Left hindlimb (tissue), 1 donor: ENCODE data around the gene LPAR2.

Source experiments
- DNase-seq: peaks from one replicate; pipeline ENCODE4 v3.0.0-alpha.2; 2018

Gene LPAR2

DNA sequence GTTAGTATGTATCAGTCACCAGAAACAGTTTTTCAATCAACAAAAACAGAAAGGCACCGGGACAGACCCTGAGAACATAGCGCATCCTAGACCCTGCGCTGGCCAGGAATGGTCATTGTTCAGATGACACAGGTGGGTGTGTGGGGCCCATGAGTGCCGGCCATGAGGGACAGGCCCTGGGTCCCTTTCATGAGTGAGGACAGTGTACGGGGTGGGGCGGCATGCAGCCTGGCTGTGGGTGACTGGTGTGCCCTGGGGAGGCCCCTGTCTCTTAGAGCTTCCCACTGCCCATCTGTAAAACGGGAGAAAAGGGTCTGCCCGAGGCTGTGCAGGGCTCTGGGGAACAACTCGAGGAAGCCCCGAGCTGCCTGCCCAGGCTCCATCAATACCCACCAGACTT, 35.3 kb downstream of the LPAR2 start:
- DNase-seq, result no peak

DNA sequence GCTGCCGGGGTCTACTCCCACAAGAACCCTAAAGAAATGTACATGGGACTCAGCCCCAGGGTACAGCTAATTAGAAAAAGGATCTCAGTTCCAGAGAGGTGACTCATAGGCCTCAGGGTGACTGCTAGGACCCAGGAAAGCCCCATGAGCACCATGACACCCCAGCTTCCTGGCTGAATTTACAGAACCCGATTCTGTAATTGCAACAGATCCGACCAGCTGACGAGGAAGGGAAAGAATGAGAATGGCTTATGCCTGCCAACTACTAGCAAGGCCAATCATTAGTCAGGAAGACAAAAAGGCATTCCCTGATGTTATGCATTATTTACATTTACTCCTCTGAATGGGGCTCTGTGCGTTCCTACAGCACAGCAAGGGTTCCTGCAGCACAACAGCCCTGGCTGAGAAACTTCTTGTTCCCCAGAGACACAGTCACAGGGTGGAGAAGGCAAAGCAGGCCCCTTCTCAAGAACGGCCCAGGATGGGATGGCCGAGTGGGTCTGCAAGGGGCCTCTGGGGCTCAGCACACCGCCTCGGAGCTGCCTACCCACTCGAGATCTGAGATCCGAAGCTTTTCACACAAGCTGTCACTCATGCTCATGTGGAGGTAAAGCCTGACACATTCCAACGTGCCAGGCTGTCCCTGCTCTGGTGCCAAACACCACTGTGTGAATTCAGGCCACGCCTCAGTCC, 36.7 kb downstream of the LPAR2 start:
- DNase-seq, result peak; percentile 60

DNA sequence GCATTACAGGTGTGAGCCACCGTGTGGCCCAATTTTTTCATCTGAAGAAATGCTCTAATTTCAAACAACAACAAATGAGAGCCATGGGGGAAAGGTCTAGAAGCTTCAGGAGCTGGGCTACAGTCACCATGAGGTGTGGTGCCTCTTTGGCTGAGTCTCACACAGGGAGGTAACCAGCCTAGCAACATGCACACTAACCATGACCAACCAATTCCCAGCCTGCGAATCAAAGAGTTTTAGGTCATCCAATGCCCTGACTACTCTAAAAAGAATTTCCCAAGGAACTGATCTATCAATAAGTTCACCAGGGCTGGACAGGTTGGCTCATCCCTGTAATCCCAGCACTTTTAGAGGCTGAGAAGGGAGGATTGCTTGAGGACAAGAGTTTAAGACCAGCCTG, 39.5 kb downstream of the LPAR2 start:
- no peak for DNase-seq

GRCh38 chr19:19587771-19588170, 40.2 kb downstream of the LPAR2 start:
- DNase-seq, result no peak

- DNase-seq, result no peak
Observed at GRCh38 chr19:19584356-19584755, 43.7 kb downstream of the LPAR2 start.

- no peak for DNase-seq
Observed at GRCh38 chr19:19582471-19582870, 45.5 kb downstream of the LPAR2 start.

GRCh38 chr19:19581391-19581790, 46.6 kb downstream of the LPAR2 start:
- DNase-seq, result no peak

DNA sequence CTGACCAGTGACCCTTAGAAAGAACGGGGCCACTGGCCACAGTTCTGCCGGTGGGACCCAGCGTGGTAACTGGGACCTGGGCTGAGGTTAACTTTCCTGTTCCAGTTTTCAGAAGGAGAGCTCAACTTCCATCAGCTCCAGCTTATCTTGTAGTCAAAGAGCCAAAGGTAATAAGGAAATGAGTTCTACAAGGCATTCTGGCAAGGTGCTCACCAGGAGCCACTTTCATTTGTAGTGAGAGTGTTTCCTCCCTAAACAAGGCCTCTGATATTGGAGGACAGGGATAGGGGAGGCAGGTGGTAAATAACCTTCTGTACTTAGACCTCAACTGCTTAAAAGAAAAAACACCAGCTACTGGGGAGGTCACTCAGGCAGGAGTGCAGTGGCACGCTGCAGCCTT, 47.6 kb downstream of the LPAR2 start:
- DNase-seq, result no peak

- no peak for DNase-seq
Observed at GRCh38 chr19:19579533-19580361, 48.3 kb downstream of the LPAR2 start.

- DNase-seq, result no peak
Observed at GRCh38 chr19:19578252-19578651, 49.8 kb downstream of the LPAR2 start.

DNA sequence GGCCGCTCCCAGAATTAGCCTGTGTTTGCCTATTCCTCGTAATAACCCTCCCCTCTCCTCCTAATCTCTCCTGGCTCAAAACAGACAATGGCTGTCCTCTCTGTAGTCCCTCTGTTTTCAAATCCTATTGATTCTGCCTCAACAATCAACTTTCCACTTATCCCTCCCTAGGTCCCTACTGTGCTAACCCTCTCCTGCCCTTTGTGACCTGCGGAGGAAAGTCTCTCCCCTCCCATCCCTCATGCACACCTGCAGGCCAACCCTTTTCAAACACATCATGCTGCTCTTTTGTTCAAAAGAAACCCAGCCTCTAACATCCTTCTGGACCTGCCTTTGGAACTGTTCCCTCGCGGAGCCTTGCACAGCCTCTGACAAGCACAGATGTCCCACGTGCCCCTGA, 52.6 kb downstream of the LPAR2 start:
- no peak for DNase-seq
